NCI-H146 (cell line): ENCODE measurements around the gene SMC4.

Source experiments
- DNase-seq: peaks from one replicate; lab custom pipeline; 2025; lab: John Stamatoyannopoulos, UW

Gene SMC4

GRCh38 chr3:160395297-160395696 is 4.2 kb upstream of the SMC4 start:
- no peak for DNase-seq

GRCh38 chr3:160398820-160399124 is 678 bp upstream of the SMC4 start:
- DNase-seq, result no peak

- peak; percentile 66 for DNase-seq
Measured at GRCh38 chr3:160400030-160400701, 716 bp downstream of the SMC4 start.

- peak; percentile 66 for DNase-seq
Measured at GRCh38 chr3:160400702-160401150, 1.3 kb downstream of the SMC4 start.

- peak; percentile 46 for DNase-seq
Measured at GRCh38 chr3:160401291-160402095, 2.0 kb downstream of the SMC4 start.

- no peak for DNase-seq
Measured at GRCh38 chr3:160402221-160403027, 3.0 kb downstream of the SMC4 start.

- peak; percentile 17 for DNase-seq
Measured at GRCh38 chr3:160403028-160403545, 3.6 kb downstream of the SMC4 start.

- no peak for DNase-seq
Measured at GRCh38 chr3:160403796-160404470, 4.5 kb downstream of the SMC4 start.

- DNase-seq, result no peak
Measured at GRCh38 chr3:160409812-160410610, 10.6 kb downstream of the SMC4 start.

- no peak for DNase-seq
Measured at GRCh38 chr3:160412477-160412876, 13.0 kb downstream of the SMC4 start.

- DNase-seq, result peak; percentile 82
Measured at GRCh38 chr3:160413613-160414248, 14.3 kb downstream of the SMC4 start.

GRCh38 chr3:160417311-160417710 is 17.9 kb downstream of the SMC4 start:
- DNase-seq, result no peak

GRCh38 chr3:160427832-160428424 is 28.5 kb downstream of the SMC4 start:
- no peak for DNase-seq

- DNase-seq, result no peak
Measured at GRCh38 chr3:160434071-160434470, 34.6 kb downstream of the SMC4 start.

- no peak for DNase-seq
Measured at GRCh38 chr3:160435095-160435494, 35.6 kb downstream of the SMC4 start.

- no peak for DNase-seq
Measured at GRCh38 chr3:160435747-160436146, 36.3 kb downstream of the SMC4 start.

GRCh38 chr3:160437083-160437455 is 37.6 kb downstream of the SMC4 start:
- no peak for DNase-seq

GRCh38 chr3:160440687-160441086 is 41.2 kb downstream of the SMC4 start:
- DNase-seq, result no peak

- no peak for DNase-seq
Measured at GRCh38 chr3:160444411-160444810, 45.0 kb downstream of the SMC4 start.

- no peak for DNase-seq
Measured at GRCh38 chr3:160445854-160446253, 46.4 kb downstream of the SMC4 start.
